HG03378 (cell line): ENCODE measurements around the gene UBE2R2.
"Not testable (repeated sequence)": the region's sequence is repeated elsewhere in the genome, so short reads cannot be mapped to it uniquely, and the experiment has no call there.

Experiments used
- ATAC-seq: cut with Tn5 transposase; IDR thresholded peaks from one replicate; pipeline ENCODE4 v1.9.1; 2021; ENCODE audit warnings: mild to moderate bottlenecking, moderate library complexity; ENCODE audit not compliant: unreplicated experiment

Gene UBE2R2

GRCh38 chr9:33837138-33837537 lies 20.2 kb downstream of the UBE2R2 start:
- no peak for ATAC-seq

GRCh38 chr9:33840381-33840780 lies 23.4 kb downstream of the UBE2R2 start:
- no peak for ATAC-seq

GRCh38 chr9:33843312-33843961 lies 26.5 kb downstream of the UBE2R2 start:
- no peak for ATAC-seq

DNA sequence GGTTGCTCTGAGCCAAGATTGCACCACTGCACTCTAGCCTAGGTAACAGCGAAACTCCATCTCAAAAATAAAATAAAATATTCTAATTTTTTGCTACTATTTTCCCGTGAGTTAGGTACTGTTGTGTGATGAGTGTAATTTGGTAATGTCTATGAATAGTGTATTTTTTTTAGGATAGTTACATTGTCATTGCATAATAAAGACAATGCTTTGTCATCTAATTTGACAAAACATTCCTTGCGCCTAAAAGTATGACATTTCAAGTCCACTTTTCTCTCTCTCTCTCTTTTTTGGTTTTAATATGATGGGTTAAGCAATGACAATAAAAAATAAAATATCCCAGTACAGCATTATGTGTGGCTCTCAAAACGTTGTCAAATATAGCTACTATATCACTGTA lies 29.3 kb downstream of the UBE2R2 start:
- no peak for ATAC-seq

GRCh38 chr9:33847894-33848205 lies 30.9 kb downstream of the UBE2R2 start:
- ATAC-seq: not testable (repeated sequence)

DNA sequence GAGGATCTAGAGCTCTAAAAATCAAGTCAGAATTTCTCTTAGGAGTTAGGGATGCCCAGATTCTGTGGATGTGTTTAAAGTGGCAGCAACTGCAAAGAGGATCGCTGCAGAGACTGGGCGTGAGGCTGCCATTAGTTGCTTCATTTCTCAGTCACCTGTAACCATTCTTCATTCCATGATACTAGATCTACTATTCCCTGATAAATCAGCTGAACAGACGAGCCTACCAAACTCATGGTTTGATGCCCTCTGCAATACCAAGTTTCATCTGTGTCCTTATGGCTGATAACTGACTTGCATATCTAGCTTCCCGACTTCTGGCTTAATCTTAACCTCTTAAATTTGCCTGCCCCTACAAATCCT lies 33.3 kb downstream of the UBE2R2 start:
- ATAC-seq: no peak

- no peak for ATAC-seq
Observed at GRCh38 chr9:33850677-33851076, 33.7 kb downstream of the UBE2R2 start.

DNA sequence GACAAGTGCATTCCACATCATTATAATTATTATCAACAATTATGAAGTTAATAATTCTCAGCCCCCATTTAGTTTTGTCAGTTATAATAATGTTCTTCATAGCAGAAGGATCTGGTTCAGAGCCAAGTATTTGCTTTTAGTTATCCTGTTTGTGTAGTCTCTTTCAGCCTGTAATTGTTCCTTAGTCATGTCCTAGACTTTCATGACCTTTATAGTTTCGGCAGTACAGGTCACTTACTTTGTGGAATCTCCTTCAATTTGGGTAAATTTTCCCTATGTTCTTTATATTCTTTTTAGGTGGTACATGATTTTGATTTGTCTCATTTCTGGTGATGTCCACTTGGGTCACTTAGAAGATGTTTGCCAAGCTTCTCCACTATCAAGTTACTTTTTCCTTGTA lies 34.3 kb downstream of the UBE2R2 start:
- no peak for ATAC-seq

GRCh38 chr9:33852216-33852826 lies 35.4 kb downstream of the UBE2R2 start:
- no peak for ATAC-seq

GRCh38 chr9:33856247-33856646 lies 39.3 kb downstream of the UBE2R2 start:
- no peak for ATAC-seq

GRCh38 chr9:33858423-33858822 lies 41.5 kb downstream of the UBE2R2 start:
- no peak for ATAC-seq

GRCh38 chr9:33860200-33860871 lies 43.4 kb downstream of the UBE2R2 start:
- no peak for ATAC-seq

- no peak for ATAC-seq
Observed at GRCh38 chr9:33861917-33862453, 45.0 kb downstream of the UBE2R2 start.

DNA sequence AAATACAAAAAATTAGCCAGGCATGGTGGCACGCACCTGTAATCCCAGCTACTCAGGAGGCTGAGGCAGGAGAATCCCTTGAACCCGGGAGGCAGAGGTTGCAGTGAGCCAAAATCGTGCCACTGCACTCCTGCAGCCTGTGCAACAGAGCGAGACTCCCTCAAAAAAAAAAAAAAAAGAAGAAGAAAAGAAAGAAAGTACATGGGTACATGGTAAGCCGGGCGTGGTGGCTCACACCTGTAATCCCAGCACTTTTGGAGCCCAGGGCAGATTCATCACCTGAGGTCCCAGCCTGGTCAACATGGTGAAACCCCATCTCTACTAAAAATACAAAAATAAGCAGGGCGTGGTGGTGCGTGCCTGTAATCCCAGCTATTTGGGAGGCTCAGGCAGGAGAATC lies 46.1 kb downstream of the UBE2R2 start:
- not testable (repeated sequence) for ATAC-seq

GRCh38 chr9:33867747-33868439 lies 50.9 kb downstream of the UBE2R2 start:
- ATAC-seq: no peak

GRCh38 chr9:33868440-33868973 lies 51.5 kb downstream of the UBE2R2 start:
- ATAC-seq: no peak

DNA sequence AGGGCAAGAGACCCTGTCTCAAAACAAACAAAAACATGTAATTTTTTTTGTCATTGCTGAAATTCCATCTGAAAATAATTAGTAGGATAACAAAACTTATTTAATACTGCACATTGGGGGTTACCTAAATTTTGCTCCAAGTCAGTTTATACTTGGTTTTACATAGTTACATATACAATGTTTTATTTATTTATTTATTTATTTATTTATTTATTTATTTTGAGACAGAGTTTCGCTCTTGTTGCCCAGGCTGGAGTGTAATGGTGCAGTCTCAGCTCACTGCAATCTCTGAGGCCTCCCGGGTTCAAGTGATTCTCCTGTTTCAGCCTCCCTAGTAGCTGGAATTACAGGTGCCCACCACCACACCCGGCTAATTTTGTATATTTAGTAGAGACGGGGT lies 52.3 kb downstream of the UBE2R2 start:
- ATAC-seq: not testable (repeated sequence)

- no peak for ATAC-seq
Observed at GRCh38 chr9:33877727-33878489, 60.9 kb downstream of the UBE2R2 start.

DNA sequence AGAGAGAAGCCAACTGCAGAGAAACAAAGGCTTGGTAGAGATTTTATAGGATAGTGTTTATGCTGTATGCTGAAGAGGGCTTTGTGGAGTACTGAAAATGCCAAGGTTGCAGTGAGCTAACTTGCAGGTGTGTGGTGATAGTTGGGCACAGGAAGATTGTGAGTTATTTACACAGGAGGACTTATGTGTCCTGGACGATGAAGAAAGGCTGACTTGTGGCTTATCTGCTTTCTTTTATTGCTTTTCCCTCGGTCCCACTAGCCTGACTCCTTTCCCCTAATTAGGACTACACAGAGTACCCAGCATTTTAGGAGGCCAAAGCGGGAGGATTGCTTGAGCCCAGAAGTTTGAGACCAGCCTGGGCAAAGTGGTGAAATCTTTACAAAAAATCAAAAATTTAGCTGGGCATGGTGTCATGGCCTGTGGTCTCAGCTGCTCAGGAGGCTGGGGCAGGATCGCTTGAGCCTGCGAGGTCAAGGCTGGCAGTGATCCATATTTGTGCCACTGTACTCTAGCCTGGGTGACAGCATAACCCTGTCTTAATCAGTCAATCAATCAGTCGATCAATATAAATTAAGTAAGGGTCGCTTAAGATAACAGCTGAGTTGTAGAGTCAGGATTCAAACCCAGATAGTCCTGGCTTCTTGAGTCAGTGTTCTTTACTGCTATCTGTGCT lies 61.9 kb downstream of the UBE2R2 start:
- no peak for ATAC-seq
